ENCODE data around the gene C1orf35.

C1orf35 gene

GRCh38 chr1:228063251-228064191, 39.6 kb downstream of the C1orf35 start:
- DNase-seq (ENCODE audit: low spot score) = no peak

- no peak for DNase-seq (ENCODE audit: low spot score)
Measured at GRCh38 chr1:228062812-228063211, 40.3 kb downstream of the C1orf35 start.

GRCh38 chr1:228062085-228062791, 40.9 kb downstream of the C1orf35 start:
- DNase-seq (ENCODE audit: low spot score) = no peak

- no peak for DNase-seq (ENCODE audit: low spot score)
Measured at GRCh38 chr1:228061411-228062084, 41.6 kb downstream of the C1orf35 start.

GRCh38 chr1:228060458-228061190, 42.5 kb downstream of the C1orf35 start:
- DNase-seq (ENCODE audit: low spot score) = peak; percentile 66

GRCh38 chr1:228059634-228060457, 43.3 kb downstream of the C1orf35 start:
- DNase-seq (ENCODE audit: low spot score) = peak; percentile 63

GRCh38 chr1:228058949-228059633, 44.0 kb downstream of the C1orf35 start:
- DNase-seq (ENCODE audit: low spot score) = no peak

GRCh38 chr1:228058172-228058948, 44.8 kb downstream of the C1orf35 start:
- DNase-seq (ENCODE audit: low spot score) = no peak
